Peyer's patch (tissue), 4 donors: Measurements from ENCODE around the gene NDUFS6.
"Not testable (repeated sequence)": the region's sequence is repeated elsewhere in the genome, so short reads cannot be mapped to it uniquely, and the experiment has no call there.

Experiments
- POLR2A ChIP-seq, 2 donors: fragments of 450-650 bp; IDR thresholded peaks; one replicate each; pipeline ENCODE4 v1.5.1; 2017; ENCODE audit warnings: antibody characterized with exemption in 2 of 2, mild to moderate bottlenecking in 2 of 2, moderate library complexity in 2 of 2
- TF ChIP-seq, protein P1 (sequence below), 6 experiments: fragments of 450-650 bp in 4 of 6; fragments of 200-600 bp in 2 of 6; sonication (generic) in 1 of 6; IDR thresholded peaks; one replicate each; pipeline ENCODE4 v1.5.1; 2017 to 2019; ENCODE audit warnings: antibody characterized with exemption in 6 of 6, mild to moderate bottlenecking in 3 of 6, moderate library complexity in 1 of 6

- TF ChIP-seq, protein P1, sequence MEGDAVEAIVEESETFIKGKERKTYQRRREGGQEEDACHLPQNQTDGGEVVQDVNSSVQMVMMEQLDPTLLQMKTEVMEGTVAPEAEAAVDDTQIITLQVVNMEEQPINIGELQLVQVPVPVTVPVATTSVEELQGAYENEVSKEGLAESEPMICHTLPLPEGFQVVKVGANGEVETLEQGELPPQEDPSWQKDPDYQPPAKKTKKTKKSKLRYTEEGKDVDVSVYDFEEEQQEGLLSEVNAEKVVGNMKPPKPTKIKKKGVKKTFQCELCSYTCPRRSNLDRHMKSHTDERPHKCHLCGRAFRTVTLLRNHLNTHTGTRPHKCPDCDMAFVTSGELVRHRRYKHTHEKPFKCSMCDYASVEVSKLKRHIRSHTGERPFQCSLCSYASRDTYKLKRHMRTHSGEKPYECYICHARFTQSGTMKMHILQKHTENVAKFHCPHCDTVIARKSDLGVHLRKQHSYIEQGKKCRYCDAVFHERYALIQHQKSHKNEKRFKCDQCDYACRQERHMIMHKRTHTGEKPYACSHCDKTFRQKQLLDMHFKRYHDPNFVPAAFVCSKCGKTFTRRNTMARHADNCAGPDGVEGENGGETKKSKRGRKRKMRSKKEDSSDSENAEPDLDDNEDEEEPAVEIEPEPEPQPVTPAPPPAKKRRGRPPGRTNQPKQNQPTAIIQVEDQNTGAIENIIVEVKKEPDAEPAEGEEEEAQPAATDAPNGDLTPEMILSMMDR (IDR thresholded peaks at IDR 0.05), result not testable (repeated sequence)
- not testable (repeated sequence) for TF ChIP-seq POLR2A (IDR thresholded peaks at IDR 0.05)
Measured at GRCh38 chr5:1816495-1817089, 15.4 kb downstream of the NDUFS6 start.
